Measurements from ENCODE around the gene MYG1.
A peak's percentile ranks its signal among the peaks of the same experiment; 100 is the strongest.
"Not testable (repeated sequence)": the region's sequence is repeated elsewhere in the genome, so short reads cannot be mapped to it uniquely, and the experiment has no call there.

Gene MYG1

GRCh38 chr12:53295070-53295890 lies 4.2 kb upstream of the MYG1 start, which contains the start of gene PFDN5:
Gene PFDN5 (plus strand): TSS chr12:53295542. CDS start chr12:53295568, 26 bp downstream.
- 3% methylated on average over 27 of the region's 42 CpGs for WGBS (ENCODE audit: insufficient coverage)
- Histone ChIP-seq H3K4me1 (ENCODE audit: control extremely low read depth in 1 of 4, control insufficient read depth in 4 of 4, insufficient read depth in 4 of 4, low read length in 3 of 4) (peaks cover 5 to 48% (median 42%) of the 10 kb centered on the region in 4 experiments), H3K9me3 (ENCODE audit: control extremely low read depth in 1 of 5, control insufficient read depth in 4 of 5, insufficient read depth in 2 of 5, low read depth in 1 of 5, low read length in 4 of 5) (no peaks in the 10 kb centered on the region), H3K4me3 (ENCODE audit: control insufficient read depth in 1 of 7, extremely low read depth in 1 of 7, insufficient read depth in 4 of 7, low read depth in 2 of 7, low read length in 6 of 7) (peak within 1 kb of the TSS; percentile 83 to 96 (median 89)), H3K27me3 (replicated peaks in 2 of 5; ENCODE audit: control insufficient read depth in 4 of 5, insufficient read depth in 5 of 5, low read length in 4 of 5) (no peaks in the 10 kb centered on the region), H3K36me3 (ENCODE audit: control insufficient read depth in 4 of 4, insufficient read depth in 4 of 4, low read length in 3 of 4) (peaks cover 6 to 49% (median 23%) of the 10 kb centered on the region in 4 experiments), H3K27ac (ENCODE audit: insufficient read depth in 1 of 2, low read depth in 1 of 2, low read length in 2 of 2, poor library complexity in 1 of 2, severe bottlenecking in 2 of 2) (peak within 1 kb of the TSS; percentile 93 to 96)
- peak; percentile 94 to 95 (median 94) for DNase-seq
- CTCF ChIA-PET, result interaction anchor here (0.8 to 24.3 kb wide), 6 partner anchors 8 to 193 kb away, joined by 3 to 399 read pairs (median 6); partner anchors contain the start of genes AAAS and ESPL1
- POLR2A ChIA-PET, result interaction anchor here (1.0 to 1.6 kb wide), 2 partner anchors 26 to 79 kb away, joined by 3 to 6 read pairs; partner anchors contain the start of gene AAAS

- POLR2A ChIA-PET, result interaction anchor here (1.6 kb wide), 1 partner anchor 26 kb away, joined by 6 read pairs; the partner anchor contains the start of gene AAAS
- H3K36me3 ChIP-seq (ENCODE audit: control insufficient read depth in 4 of 4, insufficient read depth in 4 of 4, low read length in 3 of 4), result peaks cover 6 to 43% (median 21%) of the 10 kb centered on the region in 4 experiments
- H3K4me3 ChIP-seq (ENCODE audit: control insufficient read depth in 1 of 7, extremely low read depth in 1 of 7, insufficient read depth in 4 of 7, low read depth in 2 of 7, low read length in 6 of 7), result peak overlapping the region; percentile 83 to 96 (median 89)
- peaks cover 6 to 52% (median 46%) of the 10 kb centered on the region in 4 experiments for H3K4me1 ChIP-seq (ENCODE audit: control extremely low read depth in 1 of 4, control insufficient read depth in 4 of 4, insufficient read depth in 4 of 4, low read length in 3 of 4)
- no peaks in the 10 kb centered on the region for H3K9me3 ChIP-seq (ENCODE audit: control extremely low read depth in 1 of 5, control insufficient read depth in 4 of 5, insufficient read depth in 2 of 5, low read depth in 1 of 5, low read length in 4 of 5)
- DNase-seq, result no peak
- no peaks in the 10 kb centered on the region for H3K27me3 ChIP-seq (replicated peaks in 2 of 5; ENCODE audit: control insufficient read depth in 4 of 5, insufficient read depth in 5 of 5, low read length in 4 of 5)
- CTCF ChIA-PET, result interaction anchor here (0.8 to 24.3 kb wide), 6 partner anchors 25 to 290 kb away, joined by 3 to 399 read pairs (median 6); partner anchors contain the start of genes AAAS, EIF4B and ESPL1
- WGBS (ENCODE audit: insufficient coverage), result 12% methylated on average over 10 of the region's 12 CpGs
- peak overlapping the region; percentile 93 to 96 for H3K27ac ChIP-seq (ENCODE audit: insufficient read depth in 1 of 2, low read depth in 1 of 2, low read length in 2 of 2, poor library complexity in 1 of 2, severe bottlenecking in 2 of 2)
These were observed 3.6 kb upstream of the MYG1 start for GRCh38 chr12:53295891-53296219.

- peaks cover 4 to 40% (median 17%) of the 10 kb centered on the region in 4 experiments for H3K36me3 ChIP-seq (ENCODE audit: control insufficient read depth in 4 of 4, insufficient read depth in 4 of 4, low read length in 3 of 4)
- 93% methylated on average over 10 of the region's 10 CpGs for WGBS (ENCODE audit: insufficient coverage)
- DNase-seq; H3K9me3 ChIP-seq (ENCODE audit: control extremely low read depth in 1 of 5, control insufficient read depth in 4 of 5, insufficient read depth in 2 of 5, low read depth in 1 of 5, low read length in 4 of 5); H3K4me3 ChIP-seq (ENCODE audit: control insufficient read depth in 1 of 7, extremely low read depth in 1 of 7, insufficient read depth in 4 of 7, low read depth in 2 of 7, low read length in 6 of 7); POLR2A ChIA-PET; H3K27me3 ChIP-seq (replicated peaks in 2 of 5; ENCODE audit: control insufficient read depth in 4 of 5, insufficient read depth in 5 of 5, low read length in 4 of 5): not testable (repeated sequence)
- peak overlapping the region in 1 of 2 experiments; percentile 96 for H3K27ac ChIP-seq (ENCODE audit: insufficient read depth in 1 of 2, low read depth in 1 of 2, low read length in 2 of 2, poor library complexity in 1 of 2, severe bottlenecking in 2 of 2)
- peaks cover 6 to 56% (median 47%) of the 10 kb centered on the region in 4 experiments for H3K4me1 ChIP-seq (ENCODE audit: control extremely low read depth in 1 of 4, control insufficient read depth in 4 of 4, insufficient read depth in 4 of 4, low read length in 3 of 4)
- CTCF ChIA-PET, result interaction anchor here (1.2 to 24.3 kb wide), 7 partner anchors 9 to 291 kb away, joined by 3 to 399 read pairs (median 9); partner anchors contain the start of genes AAAS and EIF4B
These were observed 2.4 kb upstream of the MYG1 start for GRCh38 chr12:53297106-53297505.

- H3K27ac ChIP-seq (ENCODE audit: insufficient read depth in 1 of 2, low read depth in 1 of 2, low read length in 2 of 2, poor library complexity in 1 of 2, severe bottlenecking in 2 of 2), result peak overlapping the region; percentile 29 to 96
- no CpG with 5 or more reads among the region's 5 CpGs for WGBS (ENCODE audit: insufficient coverage)
These were observed 1.3 kb upstream of the MYG1 start for GRCh38 chr12:53298164-53298563.

GRCh38 chr12:53299101-53299453 lies 418 bp upstream of the MYG1 start:
- peaks cover 6 to 56% (median 47%) of the 10 kb centered on the region in 4 experiments for H3K4me1 ChIP-seq (ENCODE audit: control extremely low read depth in 1 of 4, control insufficient read depth in 4 of 4, insufficient read depth in 4 of 4, low read length in 3 of 4)
- no peaks in the 10 kb centered on the region for H3K27me3 ChIP-seq (replicated peaks in 2 of 5; ENCODE audit: control insufficient read depth in 4 of 5, insufficient read depth in 5 of 5, low read length in 4 of 5)
- DNase-seq, result peak; percentile 79 to 94 (median 93)
- 75% methylated on average over 4 of the region's 5 CpGs for WGBS (ENCODE audit: insufficient coverage)
- ChIA-PET POLR2A (interaction anchor here (0.6 to 1.4 kb wide), 2 partner anchors 22 to 119 kb away, joined by 5 to 6 read pairs; partner anchors contain the start of gene AAAS), CTCF (interaction anchor here (1.0 to 24.3 kb wide), 8 partner anchors 9 to 97 kb away, joined by 3 to 399 read pairs (median 4); partner anchors contain the start of genes AAAS and ESPL1)
- H3K27ac ChIP-seq (ENCODE audit: insufficient read depth in 1 of 2, low read depth in 1 of 2, low read length in 2 of 2, poor library complexity in 1 of 2, severe bottlenecking in 2 of 2), result peak overlapping the region; percentile 50 to 96
- H3K36me3 ChIP-seq (ENCODE audit: control insufficient read depth in 4 of 4, insufficient read depth in 4 of 4, low read length in 3 of 4), result peaks cover 7 to 40% (median 21%) of the 10 kb centered on the region in 4 experiments
- no peaks in the 10 kb centered on the region for H3K9me3 ChIP-seq (ENCODE audit: control extremely low read depth in 1 of 5, control insufficient read depth in 4 of 5, insufficient read depth in 2 of 5, low read depth in 1 of 5, low read length in 4 of 5)
- H3K4me3 ChIP-seq (ENCODE audit: control insufficient read depth in 1 of 7, extremely low read depth in 1 of 7, insufficient read depth in 4 of 7, low read depth in 2 of 7, low read length in 6 of 7), result peak overlapping the region in 5 of 7 experiments; percentile 80 to 95 (median 87)

More at GRCh38 chr12:53298164-53298563, 1.3 kb upstream of the MYG1 start:
- CTCF ChIA-PET, result interaction anchor here (0.6 to 24.3 kb wide), 10 partner anchors 10 to 211 kb away, joined by 3 to 399 read pairs (median 4); partner anchors contain the start of genes AAAS and CSAD
- POLR2A ChIA-PET, result interaction anchor here (0.6 kb wide), 1 partner anchor 19 kb away, joined by 5 read pairs; no protein-coding TSS in a partner anchor
- Histone ChIP-seq H3K36me3 (ENCODE audit: control insufficient read depth in 4 of 4, insufficient read depth in 4 of 4, low read length in 3 of 4) (peaks cover 7 to 40% (median 20%) of the 10 kb centered on the region in 4 experiments), H3K4me1 (ENCODE audit: control extremely low read depth in 1 of 4, control insufficient read depth in 4 of 4, insufficient read depth in 4 of 4, low read length in 3 of 4) (peaks cover 6 to 56% (median 47%) of the 10 kb centered on the region in 4 experiments), H3K9me3 (ENCODE audit: control extremely low read depth in 1 of 5, control insufficient read depth in 4 of 5, insufficient read depth in 2 of 5, low read depth in 1 of 5, low read length in 4 of 5) (no peaks in the 10 kb centered on the region), H3K27me3 (replicated peaks in 2 of 5; ENCODE audit: control insufficient read depth in 4 of 5, insufficient read depth in 5 of 5, low read length in 4 of 5) (no peaks in the 10 kb centered on the region), H3K4me3 (ENCODE audit: control insufficient read depth in 1 of 7, extremely low read depth in 1 of 7, insufficient read depth in 4 of 7, low read depth in 2 of 7, low read length in 6 of 7) (peak overlapping the region in 1 of 7 experiments; percentile 2)
- DNase-seq, result peak in 2 of 3 donors; percentile 47 to 48

GRCh38 chr12:53300187-53300586 lies 692 bp downstream of the MYG1 start:
- ChIA-PET POLR2A (interaction anchor here (1.4 kb wide), 1 partner anchor 21 kb away, joined by 6 read pairs; the partner anchor contains the start of gene AAAS), CTCF (interaction anchor here (0.9 to 24.3 kb wide), 4 partner anchors 11 to 85 kb away, joined by 3 to 399 read pairs (median 88); partner anchors contain the start of gene AAAS)
- DNase-seq, result no peak
- peaks cover 9 to 39% (median 23%) of the 10 kb centered on the region in 4 experiments for H3K36me3 ChIP-seq (ENCODE audit: control insufficient read depth in 4 of 4, insufficient read depth in 4 of 4, low read length in 3 of 4)
- H3K27me3 ChIP-seq (replicated peaks in 2 of 5; ENCODE audit: control insufficient read depth in 4 of 5, insufficient read depth in 5 of 5, low read length in 4 of 5), result no peaks in the 10 kb centered on the region
- peaks cover 6 to 50% (median 40%) of the 10 kb centered on the region in 4 experiments for H3K4me1 ChIP-seq (ENCODE audit: control extremely low read depth in 1 of 4, control insufficient read depth in 4 of 4, insufficient read depth in 4 of 4, low read length in 3 of 4)
- 4% methylated on average over 9 of the region's 12 CpGs for WGBS (ENCODE audit: insufficient coverage)
- H3K4me3 ChIP-seq (ENCODE audit: control insufficient read depth in 1 of 7, extremely low read depth in 1 of 7, insufficient read depth in 4 of 7, low read depth in 2 of 7, low read length in 6 of 7), result peak overlapping the region; percentile 53 to 95 (median 83)
- no peaks in the 10 kb centered on the region for H3K9me3 ChIP-seq (ENCODE audit: control extremely low read depth in 1 of 5, control insufficient read depth in 4 of 5, insufficient read depth in 2 of 5, low read depth in 1 of 5, low read length in 4 of 5)
- H3K27ac ChIP-seq (ENCODE audit: insufficient read depth in 1 of 2, low read depth in 1 of 2, low read length in 2 of 2, poor library complexity in 1 of 2, severe bottlenecking in 2 of 2), result peak overlapping the region in 1 of 2 experiments; percentile 96
